ENCODE measurements around the gene WWP2.
"Not testable (repeated sequence)": the region's sequence is repeated elsewhere in the genome, so short reads cannot be mapped to it uniquely, and the experiment has no call there.

Gene WWP2

DNA sequence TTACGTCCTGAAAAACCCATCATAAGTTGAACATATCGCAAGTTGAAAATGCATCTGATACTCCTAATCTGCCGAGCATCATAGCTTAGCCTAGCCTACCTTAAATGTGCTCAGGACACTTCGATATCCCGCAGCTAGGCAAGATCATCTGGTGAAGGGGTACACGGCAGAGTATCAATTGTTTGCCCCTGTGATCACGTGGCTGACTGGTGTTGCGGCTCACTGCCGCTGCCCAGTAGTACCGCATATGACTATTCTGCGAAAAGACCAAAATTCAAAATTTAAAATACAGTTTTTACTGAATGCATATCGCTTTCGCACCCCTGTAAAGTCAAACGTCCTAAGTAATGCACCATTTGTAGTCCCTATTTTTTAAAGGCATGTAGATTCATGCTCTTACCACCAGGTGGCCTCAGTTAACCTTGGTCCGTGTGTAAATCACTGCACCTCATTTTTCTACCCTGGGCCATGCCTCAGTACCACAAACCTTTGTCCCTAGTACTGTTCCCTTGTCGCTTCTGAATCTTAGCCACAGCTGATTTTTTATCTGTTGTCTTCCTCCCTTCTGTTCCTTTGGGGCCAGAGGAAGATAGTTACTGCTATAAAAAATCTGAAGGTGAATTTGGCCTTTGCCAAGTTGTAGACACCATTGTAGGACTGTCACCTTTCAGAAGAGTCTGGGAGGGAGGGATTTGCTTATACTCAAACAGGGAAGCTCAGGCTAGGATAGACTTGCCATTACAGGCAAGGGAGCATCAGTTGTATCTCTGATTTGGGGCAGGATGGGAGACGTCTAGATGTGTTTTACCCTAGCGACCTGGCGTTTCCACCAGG lies 34.4 kb downstream of the WWP2 start:
- no peak for TF ChIP-seq POLR2A (IDR thresholded peaks at IDR 0.05; ENCODE audit: low read depth, low read length)
- peak; percentile 49 for DNase-seq (ENCODE audit: insufficient read length, low spot score)
- peak; percentile 65 for FAIRE-seq

DNA sequence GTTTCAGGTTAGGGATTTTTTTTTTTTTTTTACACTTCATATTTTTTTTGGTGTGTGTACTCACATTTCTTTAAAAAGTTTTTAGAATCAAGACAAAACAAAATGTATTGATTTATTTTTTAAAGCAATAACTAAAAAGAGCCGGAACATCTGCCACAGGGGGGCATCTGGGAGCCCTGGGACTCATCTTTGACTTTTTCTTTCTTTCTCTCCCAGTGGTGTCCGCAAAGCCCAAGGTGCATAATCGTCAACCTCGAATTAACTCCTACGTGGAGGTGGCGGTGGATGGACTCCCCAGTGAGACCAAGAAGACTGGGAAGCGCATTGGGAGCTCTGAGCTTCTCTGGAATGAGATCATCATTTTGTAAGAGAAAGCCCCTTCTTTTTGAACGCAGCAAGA lies 36.3 kb downstream of the WWP2 start:
- FAIRE-seq (no peak), DNase-seq (ENCODE audit: insufficient read length, low spot score) (no peak)

DNA sequence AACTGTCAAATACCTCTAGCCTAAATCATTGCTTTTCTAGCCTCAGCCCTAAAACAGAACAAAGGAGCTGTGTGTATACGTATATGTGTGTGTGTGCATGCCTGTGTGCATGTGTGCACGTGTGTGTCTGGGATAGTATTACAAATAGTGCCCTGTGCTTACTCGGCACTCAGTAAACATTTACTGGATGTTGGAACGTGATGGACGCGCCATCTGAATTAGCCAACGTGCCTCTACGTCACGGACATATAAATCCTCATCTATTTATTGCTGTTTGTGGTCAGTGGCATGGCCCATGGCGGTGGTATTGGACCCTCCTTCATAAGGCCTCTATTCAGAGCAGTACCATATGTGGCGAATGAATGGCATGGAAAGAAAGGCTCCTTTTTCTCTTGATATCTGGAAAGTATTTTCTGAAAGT lies 37.5 kb downstream of the WWP2 start:
- no peak for DNase-seq (ENCODE audit: insufficient read length, low spot score)
- no peak for TF ChIP-seq POLR2A (IDR thresholded peaks at IDR 0.05; ENCODE audit: low read depth, low read length)
- FAIRE-seq: no peak

More for the DNA sequence above, 36.3 kb downstream of the WWP2 start:
- TF ChIP-seq POLR2A (IDR thresholded peaks at IDR 0.05; ENCODE audit: low read depth, low read length): no peak

DNA sequence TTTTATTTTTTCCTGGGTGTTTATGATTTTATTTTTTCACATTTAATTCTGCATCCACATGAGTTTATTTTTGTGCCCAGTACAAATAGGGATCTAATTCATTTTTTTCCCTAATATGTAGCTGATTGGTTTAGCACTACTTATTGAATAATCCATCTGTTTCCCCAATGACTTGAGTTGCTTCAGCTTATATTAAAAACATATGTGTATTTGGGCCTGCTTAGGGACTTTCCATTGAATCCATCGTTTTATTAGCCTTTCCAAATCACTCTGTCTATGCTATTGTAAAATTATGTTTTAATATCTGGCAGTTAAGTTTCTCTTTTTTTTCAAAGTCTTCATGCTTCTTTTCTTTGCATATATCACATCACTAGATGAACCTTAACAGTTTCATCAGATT lies 42.2 kb downstream of the WWP2 start:
- DNase-seq (ENCODE audit: insufficient read length, low spot score): no peak
- no peak for TF ChIP-seq POLR2A (IDR thresholded peaks at IDR 0.05; ENCODE audit: low read depth, low read length)
- FAIRE-seq: no peak

DNA sequence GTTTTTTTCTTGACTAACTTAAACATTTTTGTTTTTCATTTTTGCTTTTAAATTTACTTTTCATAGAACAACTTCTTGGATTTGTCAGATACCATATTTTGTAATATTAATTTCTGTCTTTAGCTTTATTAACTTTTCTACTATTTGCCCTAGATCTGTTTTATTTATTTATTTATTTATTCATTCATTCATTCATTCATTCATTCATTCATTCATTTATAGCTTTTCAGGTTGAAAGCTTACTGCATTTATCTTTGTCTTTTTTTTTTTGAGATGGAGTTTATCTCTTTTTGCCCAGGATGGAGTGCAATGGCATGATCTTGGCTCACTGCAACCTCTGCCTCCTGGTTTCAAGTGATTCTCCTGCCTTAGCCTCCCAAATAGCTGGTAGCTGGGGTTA lies 44.6 kb downstream of the WWP2 start:
- FAIRE-seq; DNase-seq (ENCODE audit: insufficient read length, low spot score): not testable (repeated sequence)

DNA sequence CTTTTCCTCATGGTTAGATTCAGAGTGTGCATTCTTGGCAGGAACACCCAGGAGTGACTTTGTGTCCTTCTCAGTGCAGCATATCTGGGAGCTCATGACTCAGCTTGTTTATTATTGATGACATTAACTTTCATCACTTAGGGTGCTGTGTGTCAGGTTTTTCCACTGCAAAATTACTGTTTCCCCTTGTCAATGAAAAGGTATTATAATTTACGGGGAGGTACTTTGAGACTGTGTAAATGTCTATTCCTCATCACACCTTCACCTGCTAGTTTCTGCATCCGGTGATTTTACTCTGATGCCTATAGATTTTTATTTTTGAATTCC lies 50.5 kb downstream of the WWP2 start:
- DNase-seq (ENCODE audit: insufficient read length, low spot score): no peak
- no peak for TF ChIP-seq POLR2A (IDR thresholded peaks at IDR 0.05; ENCODE audit: low read depth, low read length)
- FAIRE-seq: no peak

DNA sequence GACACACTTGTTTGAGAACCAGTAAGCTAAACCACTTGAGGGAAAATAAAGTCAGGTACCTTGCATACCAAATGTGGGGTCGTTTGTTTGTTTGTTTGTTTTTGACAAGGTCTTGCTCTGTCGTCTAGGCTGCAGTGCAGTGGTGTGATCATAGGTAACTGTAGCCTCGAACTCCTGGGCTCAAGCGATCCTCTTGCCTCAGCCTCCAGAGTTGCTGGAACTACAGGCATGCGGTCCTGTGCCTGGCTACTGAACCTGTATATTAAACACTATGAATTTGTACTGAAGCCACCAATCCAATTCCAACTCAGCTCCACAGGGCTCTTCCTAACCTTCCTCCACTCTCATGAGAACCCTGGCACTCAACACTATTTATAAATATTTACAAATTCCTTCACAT lies 51.9 kb downstream of the WWP2 start:
- TF ChIP-seq POLR2A (IDR thresholded peaks at IDR 0.05; ENCODE audit: low read depth, low read length): no peak
- no peak for FAIRE-seq
- DNase-seq (ENCODE audit: insufficient read length, low spot score): no peak

DNA sequence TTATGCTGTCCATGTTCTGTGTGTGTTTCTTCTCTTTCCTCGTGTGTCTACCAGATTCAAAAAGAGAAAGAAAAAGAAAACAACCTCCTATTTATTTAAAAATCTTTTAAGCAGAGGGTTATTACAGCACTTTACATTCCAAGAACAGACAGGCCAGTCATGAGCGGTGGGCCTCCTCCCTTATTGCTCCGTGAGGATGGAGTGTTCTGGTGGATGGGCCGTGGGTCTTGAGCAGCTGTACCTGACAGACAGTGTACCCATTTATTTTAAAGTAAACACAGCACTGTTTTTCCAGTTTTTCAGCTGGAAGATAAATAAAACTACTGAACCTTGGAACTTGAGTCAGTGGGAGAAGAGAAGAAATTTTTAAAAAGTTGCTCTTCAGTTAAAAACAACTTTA lies 52.4 kb downstream of the WWP2 start:
- DNase-seq (ENCODE audit: insufficient read length, low spot score) (no peak), FAIRE-seq (no peak)
- no peak for TF ChIP-seq POLR2A (IDR thresholded peaks at IDR 0.05; ENCODE audit: low read depth, low read length)

DNA sequence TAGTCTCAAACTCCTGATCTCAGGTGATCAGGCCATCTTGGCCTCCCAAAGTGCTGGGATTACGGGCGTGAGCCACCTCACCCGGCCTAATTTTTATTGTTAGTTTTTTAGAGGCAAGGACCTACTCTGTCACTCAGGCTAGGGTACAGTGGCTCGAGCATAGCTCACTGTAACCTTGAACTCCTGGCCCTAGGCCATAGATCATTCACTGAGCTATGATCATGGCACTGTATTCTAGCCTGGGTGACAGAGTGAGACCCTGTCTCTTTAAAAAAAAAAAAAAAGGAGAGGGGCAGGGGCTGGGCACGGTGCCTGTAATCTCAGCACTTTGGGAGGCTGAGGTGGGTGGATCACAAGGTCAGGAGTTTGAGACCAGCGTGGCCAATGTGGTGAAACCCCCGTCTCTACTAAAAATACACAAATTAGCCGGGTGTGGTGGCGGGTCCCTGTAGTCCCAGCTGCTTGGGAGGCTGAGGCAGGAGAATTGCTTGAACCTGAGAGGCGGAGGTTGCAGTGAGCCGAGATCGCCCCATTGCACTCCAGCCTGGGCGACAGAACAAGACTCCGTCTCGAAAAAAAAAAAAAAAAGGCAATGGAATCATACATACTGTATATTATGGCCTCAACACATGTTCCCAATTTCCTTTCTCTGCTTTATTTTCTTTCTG lies 53.2 kb downstream of the WWP2 start:
- DNase-seq (ENCODE audit: insufficient read length, low spot score); FAIRE-seq: not testable (repeated sequence)

DNA sequence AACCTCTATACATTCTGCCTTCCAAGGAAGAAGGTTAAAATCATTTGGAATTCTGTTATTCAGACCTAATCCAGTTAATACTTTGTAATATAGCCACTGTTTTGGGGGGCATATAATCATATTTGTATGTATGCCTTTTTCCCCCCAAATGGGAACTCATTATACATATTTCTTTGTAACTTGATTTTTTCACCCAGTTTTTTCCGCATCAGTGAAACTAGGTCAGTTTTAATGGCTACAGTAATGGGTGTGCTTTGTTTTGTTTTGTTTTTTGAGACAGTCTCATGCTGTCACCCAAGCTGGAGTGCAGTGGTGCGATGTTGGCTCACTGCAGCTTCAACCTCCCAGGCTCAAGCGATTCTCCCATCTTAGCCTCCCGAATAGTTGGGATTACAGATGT lies 54.9 kb downstream of the WWP2 start:
- FAIRE-seq (no peak), DNase-seq (ENCODE audit: insufficient read length, low spot score) (no peak)
- no peak for TF ChIP-seq POLR2A (IDR thresholded peaks at IDR 0.05; ENCODE audit: low read depth, low read length)

DNA sequence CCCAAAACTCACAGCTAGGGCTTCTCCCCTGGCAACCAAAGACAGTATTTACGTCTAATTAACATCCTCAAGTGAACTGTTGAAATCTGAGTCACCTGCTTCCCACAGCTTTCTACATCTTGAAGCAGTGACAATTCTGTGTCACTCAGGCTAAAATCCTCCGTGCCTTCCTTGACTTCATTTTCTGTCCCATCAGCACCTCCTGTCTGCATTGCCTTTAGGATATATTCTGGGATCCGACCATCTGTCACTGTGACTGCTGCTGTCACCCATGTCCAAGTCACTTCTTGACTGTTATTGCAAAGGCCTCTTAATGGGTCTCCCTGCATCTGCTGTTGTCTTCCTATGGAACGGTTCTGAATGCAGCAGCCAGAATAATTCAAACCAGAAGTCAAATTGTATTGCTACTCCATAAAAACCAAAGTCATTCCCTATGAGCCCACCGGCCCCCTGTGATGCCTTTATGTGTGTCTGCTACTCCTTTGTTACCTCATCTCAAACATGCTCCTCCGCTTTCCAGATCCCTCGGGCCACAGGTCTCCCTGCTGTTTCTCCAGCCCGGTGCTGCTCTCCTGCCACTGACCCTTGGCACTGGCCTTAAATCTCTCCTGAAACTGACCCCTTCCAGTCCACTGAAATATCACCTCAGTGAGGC lies 56.9 kb downstream of the WWP2 start:
- TF ChIP-seq POLR2A (IDR thresholded peaks at IDR 0.05; ENCODE audit: low read depth, low read length): no peak
- no peak for DNase-seq (ENCODE audit: insufficient read length, low spot score)
- no peak for FAIRE-seq

DNA sequence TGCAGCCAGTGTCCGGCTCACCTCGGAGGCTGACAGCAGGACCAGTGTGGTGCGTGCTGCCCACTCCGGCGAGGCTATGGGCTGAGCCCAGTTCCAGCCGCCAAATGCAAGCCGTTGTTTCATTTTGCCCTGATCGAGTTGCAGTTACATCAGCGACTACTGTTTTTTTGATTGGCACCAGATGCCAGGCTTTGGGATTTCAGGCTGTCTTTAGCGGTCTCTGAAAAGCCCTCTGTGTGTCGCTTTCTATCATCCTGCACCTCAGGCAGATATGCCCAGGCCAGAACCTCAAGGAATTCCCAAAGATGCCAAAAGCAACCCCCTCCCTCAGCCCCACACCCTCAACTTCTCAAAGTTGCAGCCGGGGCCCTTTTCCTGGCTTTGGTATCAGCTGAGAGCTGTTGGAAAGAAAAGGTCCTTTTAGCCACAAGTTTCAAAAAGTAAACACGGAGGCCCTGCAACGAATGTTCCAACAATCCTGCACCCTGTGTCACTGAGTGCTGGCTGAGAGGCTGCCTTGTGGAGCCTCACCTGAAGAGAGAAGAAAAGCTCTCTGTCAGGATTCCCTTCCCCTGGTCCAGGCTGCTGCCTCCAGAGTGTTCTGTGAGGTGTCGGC lies 58.9 kb downstream of the WWP2 start:
- FAIRE-seq: no peak
- no peak for TF ChIP-seq POLR2A (IDR thresholded peaks at IDR 0.05; ENCODE audit: low read depth, low read length)
- no peak for DNase-seq (ENCODE audit: insufficient read length, low spot score)

DNA sequence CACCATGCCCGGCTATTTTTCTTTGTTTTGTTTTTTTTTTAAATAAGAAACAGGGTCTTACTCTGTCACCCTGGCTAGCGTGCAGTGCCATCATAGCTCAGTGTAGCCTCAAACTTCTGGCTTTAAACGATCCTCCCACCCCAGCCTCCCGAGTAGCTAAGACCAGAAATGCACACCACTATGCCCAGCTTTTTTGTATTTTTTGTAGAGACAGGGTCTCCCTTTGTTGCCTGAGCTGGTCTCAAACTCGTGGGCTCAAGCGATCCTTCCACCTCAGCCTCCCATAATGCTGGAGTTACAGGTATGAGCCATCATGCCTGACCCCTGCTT lies 59.7 kb downstream of the WWP2 start:
- no peak for FAIRE-seq
- no peak for DNase-seq (ENCODE audit: insufficient read length, low spot score)
- TF ChIP-seq POLR2A (IDR thresholded peaks at IDR 0.05; ENCODE audit: low read depth, low read length): no peak

DNA sequence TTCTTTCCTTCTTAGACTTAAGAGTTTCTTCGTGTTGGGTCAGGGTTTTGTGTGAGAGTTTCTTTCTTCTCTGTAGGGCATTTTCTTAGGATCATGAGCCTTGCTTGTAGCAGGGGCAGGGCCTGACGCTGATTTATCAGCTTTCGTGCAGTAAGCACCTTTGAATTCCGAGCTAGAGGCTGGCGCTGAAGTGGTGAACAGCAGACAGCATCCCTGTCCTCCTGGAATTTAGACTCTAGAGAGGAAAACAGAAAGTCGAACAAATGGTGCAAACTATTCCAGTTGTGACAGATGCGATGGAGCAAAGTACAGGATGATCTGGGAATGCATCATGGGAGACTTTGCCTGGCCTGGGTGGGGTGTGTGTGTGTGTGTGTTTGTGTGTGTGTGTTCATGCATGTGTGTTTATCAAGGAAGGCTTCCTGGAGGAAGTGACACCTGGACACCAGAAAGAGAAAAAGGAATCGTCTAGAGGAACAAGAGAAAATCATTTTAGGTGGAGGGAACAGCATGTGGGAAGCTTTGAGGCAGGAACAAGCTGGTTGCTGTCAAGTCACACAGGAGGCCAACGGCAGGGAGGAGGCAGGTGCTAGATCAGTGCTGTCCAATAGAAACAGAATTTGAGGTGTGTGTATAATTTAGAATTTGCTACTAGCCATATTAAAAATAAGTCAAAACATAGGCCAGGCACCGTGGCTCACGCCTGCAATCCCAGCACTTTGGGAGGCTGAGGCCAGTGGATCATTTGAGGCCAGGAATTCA lies 60.2 kb downstream of the WWP2 start:
- no peak for FAIRE-seq
- no peak for DNase-seq (ENCODE audit: insufficient read length, low spot score)
- no peak for TF ChIP-seq POLR2A (IDR thresholded peaks at IDR 0.05; ENCODE audit: low read depth, low read length)
